Cortex of kidney (tissue), 1 donor: ENCODE data around the gene SPG7.
A peak's percentile ranks its signal among the peaks of the same experiment; 100 is the strongest.

Source experiments
- DNase-seq: peaks from one replicate; lab custom pipeline; 2025; lab: John Stamatoyannopoulos, UW

Gene SPG7

DNA sequence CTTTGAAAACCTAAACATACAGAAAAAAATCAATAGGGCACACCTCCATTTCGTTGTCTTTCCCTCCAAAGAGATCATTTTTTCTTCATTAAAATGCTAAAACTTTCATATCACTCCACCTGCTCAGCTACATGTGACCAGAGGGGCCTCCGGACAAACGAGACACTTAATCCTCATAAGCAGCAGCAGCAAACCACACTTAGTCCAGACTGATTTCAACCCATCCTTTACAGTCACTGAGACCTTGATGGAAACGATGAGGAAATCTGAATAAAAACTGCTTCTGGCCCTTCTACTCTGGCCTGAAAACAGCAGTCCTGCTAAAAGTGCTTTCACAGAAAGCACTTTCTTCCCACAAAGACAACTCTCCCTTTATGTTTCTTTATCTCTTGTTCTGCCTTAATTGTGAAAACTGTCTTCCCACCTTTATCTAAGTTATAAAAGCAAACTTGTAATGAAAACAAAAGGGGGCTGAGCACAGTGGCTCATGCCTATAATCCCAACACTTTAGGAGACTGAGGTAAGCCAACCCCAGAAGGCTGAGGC, 22.4 kb upstream of the SPG7 start:
- no peak for DNase-seq

DNA sequence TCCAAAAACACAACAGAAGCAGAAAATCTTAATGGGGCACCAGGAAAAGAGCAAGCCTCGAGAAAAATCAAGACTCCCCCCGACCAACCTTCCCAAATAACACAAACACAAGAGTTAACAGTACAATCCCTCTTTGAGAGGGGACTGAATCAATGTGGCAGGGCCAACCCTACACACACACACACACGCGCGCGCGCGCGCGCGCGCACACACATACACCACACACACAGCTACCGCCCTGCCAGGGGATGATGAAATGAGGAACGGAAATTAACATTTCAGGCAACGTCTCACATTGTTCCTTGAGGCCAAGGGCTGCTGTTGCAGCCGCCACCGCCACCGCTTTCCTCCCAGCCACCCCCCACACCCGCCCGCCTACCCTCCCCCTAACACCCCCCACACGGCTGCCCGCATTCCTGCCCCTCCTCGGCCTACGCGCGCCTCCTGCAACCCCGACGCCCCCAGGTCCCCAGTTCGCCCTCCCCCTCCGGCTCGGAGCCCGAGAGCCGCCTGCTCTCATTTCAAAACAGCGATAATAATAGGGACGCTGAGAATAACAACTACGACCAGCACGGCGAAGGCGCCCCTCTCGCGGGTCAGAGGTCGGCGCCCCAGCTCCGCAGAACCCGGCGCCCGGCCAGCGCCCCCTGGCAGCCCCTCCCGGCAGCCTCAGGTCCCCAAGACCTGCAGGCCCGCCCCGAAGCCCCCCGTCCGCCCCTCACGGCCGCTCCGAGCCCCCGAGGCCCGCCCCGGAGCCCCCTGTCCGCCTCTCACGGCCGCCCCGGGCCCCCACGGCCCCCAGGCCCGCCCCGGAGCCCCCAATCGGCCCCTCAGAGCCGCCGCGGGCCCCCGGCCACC, 18.9 kb upstream of the SPG7 start:
- no peak for DNase-seq

DNA sequence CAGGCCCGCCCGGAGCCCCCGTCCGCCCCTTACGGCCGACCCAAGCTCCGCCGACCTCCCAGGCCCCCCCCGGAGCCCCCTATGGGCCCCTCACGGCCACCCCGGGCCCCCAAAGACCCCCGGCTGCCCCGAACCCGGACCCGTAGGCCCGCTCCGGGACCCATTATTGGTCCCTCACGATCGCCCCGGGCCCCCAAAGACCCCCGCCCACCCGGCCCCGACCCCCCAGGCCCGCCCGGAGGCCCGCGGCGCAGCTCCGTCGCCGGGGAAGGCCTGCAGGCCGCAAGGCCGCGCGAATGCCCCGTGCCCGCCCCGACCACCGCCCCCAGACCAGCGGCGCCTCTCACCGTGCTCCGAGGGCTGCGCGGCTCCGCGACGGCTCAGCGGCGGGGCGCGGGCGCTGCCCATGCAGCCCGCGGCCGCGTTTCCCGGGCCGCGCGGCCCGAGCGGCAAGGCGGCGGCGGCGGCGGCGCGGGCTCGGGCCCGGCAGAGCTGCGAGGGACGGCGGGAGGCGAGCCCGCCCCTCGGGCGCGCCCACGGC, 18.2 kb upstream of the SPG7 start:
- DNase-seq: no peak

DNA sequence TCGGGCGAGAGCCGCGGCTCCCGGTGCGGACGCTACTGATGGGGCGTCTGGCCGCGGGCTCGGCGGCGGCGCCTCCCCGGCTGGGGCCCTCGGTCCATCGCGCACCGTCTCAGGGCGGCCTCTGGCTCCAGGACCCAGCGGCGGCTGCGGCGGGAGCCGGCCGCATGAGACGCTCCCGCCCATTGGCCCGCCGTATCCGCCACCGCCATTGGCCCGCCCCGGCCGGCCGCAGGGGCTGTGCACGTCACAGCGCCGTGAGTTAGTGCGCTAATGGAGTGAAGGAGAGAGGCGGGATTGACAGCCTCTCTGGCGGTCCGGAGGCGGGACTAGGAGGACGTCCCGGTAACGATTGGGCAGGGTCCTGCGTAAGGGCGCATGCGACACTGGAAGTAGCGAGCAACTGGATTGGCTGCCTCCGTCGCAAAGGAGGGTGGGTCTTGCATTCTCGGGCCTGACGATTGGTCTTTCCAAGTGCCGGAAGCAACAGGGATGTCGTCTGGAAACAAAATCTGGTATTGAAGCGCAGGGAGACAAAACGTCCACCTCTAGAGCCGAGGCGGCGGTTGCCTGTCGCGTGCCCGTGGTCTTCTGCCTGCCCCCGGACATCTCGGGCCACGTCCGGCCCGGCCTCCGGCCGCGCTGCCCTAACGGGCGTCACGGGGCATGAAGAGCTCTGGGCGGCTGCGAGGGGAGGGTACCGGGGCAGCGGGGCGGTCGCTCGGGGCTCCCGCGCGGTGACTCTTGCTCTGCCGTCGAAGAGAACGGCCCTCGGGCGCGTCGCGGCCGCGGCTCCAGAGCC, 17.6 kb upstream of the SPG7 start, which contains the start of gene ANKRD11:
Gene ANKRD11 (minus strand): TSS at position 123 of the 799 bp plus-strand sequence. CDS start 173,542 bp downstream, outside the sequence.
- peak; percentile 74 for DNase-seq

DNA sequence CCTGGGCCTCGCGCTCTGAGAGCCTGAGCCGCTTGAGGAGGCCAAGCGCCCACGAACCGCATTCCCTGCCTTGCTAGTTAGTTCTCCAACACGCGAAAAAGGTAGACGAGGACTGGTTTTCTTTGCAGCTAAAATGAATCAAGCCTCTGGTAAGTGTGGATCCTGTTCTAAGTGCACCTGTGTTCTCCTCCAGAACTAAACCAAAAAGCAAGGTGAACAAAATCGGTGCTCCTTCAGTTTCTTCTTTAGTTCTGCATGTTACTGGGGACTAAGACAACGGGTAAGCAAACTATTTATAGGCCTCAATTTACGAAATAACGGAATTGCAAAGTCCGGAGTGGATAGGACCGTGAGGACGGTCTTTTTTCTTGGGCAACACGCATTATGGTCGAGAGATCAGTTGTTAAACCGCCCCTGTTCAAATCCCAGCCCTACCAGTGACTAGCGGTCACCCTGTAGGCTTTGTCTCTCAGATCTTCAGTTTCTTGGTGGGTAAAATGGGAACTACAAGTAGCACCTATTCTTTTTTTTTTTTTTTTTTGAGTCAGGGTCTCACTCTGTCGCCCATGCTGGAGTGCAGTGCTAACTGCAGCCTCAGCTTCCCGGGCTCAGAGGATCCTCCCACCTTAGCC, 16.8 kb upstream of the SPG7 start:
- DNase-seq: no peak

DNA sequence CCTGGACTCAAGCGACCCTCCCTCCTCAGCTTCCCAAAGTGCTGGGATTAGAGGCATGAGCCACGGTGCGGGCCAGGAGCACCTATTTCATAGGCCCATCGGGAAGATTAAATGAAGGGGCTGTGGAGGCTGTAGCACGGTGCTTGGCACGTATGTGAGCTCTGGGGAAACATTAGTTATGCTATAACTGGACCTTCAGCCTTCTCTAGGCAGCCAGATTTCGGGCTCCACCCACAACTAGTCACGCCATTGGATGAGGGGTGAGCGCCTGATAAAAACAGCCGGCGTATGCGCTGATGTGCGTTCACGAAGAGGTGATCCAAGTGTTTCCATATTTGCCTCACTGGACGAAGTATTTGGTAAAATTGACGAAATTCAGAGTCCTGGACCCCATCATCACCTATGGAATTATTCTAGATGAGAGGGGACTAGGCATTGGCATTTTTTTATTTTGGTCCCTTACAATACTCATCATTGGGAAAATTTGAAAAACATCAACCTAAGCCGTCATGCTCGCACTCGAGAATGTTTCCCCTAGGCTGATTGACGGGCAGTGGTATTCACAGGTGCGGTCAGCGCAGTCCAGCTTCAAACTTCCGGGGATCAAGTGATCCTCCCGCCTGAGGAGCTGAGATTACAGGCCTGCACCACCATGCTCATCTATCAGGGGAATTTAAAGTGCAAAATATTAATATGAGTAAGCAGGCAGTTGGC, 16.1 kb upstream of the SPG7 start:
- DNase-seq: no peak

DNA sequence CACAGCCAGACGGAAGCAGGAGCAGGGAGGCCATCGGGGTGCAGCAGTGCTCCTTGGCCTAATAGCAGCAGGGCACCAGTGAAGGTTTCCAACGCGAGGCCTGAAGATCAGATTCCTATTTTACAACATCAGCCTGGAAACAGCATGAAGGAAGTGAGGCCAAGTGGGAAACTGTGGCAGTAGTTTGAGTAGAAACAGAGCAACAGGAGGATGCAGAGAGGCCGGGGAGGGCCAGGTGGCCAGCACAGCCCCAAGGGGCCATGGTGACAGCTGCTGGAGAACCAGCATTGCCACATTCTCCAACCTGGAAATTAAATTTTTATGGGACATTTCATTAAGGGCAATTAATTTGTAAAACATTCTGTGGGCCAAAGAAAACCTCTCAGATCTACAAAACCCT, 14.4 kb upstream of the SPG7 start:
- DNase-seq: no peak

DNA sequence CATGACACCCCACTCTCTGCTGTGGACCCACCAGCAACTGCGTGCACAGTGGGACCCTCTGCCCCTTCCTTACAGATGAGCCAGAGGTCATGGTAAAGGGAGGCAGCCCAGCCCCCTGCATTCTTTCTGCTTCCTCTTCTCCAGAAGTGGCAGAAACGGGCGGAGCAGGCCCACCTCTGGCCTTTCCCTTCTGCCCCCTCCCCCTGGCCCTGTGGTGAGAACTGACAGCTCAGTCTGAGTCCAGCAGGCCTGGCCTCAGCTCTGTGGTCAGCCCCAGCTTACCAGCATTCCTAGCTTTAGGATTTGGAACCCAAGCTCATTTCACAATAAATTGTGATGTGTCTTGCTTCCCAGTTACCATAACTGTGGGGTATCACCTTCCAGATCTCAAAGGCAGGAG, 13.1 kb upstream of the SPG7 start:
- no peak for DNase-seq

DNA sequence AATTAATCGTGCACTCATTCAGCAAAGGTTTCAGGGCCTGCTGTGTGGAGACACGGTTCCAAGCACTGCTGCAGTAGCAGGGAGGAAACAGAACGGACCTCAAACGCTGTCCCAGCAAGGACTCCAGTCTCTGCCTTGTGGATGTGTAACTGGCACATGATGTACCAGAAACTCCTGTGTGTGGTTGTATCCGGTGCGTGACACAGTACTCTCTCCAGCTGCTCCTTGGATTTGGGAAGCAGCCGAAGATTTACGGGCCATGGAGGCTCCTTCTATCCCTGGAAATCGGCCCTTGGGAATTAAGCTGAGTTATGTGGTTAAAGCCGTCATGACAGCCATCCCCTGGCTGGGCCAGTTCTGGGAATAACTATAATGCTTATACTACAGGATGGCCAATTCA, 9.4 kb upstream of the SPG7 start:
- no peak for DNase-seq

DNA sequence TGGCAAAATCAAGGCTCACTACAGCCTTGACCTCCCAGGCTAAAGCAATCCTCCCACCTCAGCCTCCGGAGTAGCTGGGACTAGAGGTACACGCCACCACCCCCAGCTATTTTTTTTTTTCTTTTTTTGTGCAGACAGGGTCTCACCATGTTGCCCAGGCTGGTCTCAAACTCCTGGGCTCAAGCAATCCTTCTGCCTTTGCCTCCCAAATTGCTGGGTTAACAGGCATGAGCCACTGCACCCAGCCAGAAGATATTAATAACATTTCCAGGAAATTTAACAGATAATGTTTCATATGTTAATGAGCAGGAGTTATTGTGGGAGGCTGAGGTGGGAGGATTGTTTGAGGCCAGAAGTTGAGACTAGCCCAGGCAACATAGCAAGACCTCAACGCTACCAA, 8.4 kb upstream of the SPG7 start:
- DNase-seq: no peak

DNA sequence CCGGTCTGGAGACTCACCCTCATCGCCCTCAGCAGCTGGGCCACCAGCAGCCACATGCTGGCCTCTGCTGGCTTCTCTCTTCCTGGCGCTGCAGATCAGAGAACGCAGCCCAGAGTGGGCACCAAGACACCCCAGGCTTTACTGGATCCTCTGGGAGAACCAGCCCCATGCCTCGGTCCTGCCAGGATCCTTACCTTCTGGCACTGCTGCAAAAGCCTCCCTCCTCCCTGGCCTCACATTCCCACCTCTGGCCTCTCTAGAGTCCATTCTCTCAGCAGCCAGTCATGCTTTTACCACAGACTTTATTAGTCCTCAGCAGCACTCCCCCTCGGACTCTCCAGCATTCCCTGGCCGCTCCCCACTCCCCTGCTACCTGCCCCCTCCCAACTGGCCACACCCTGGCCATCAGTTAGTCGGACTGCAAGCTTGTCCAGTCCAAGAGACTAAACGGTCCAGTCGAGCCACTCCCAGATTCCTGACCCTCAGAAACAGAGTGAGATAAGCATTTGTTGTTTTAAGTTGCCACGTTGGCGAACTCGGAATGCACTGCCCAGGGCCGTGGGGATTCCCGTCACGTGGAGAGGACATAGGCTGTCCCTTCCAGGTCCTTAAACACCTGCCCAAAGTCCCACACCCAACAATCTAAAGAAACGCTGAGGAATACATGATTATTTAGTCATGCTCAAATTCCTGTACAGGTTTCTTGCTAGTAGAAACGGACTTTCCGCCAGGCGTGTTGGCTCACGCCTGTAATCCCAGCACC, 5.9 kb upstream of the SPG7 start:
- DNase-seq: no peak

DNA sequence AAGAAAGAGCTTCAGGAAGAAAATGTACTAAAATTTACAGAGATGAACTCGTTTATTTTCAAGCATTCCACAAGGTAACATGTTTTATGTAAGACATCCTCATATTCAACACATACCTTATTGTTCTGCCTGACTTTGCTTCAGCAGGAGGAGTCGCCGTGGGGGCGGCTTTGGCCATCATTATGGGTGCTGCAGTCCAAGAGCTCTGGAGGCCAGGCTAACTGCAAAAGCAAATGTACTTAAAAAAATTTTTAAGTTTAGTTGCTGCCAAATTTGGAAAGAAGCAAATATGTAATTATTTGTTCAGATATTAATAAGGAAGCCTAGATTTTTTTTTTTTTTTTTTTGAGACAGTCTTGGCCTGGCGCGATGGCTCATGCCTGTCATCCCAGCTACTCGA, 4.1 kb upstream of the SPG7 start:
- no peak for DNase-seq

DNA sequence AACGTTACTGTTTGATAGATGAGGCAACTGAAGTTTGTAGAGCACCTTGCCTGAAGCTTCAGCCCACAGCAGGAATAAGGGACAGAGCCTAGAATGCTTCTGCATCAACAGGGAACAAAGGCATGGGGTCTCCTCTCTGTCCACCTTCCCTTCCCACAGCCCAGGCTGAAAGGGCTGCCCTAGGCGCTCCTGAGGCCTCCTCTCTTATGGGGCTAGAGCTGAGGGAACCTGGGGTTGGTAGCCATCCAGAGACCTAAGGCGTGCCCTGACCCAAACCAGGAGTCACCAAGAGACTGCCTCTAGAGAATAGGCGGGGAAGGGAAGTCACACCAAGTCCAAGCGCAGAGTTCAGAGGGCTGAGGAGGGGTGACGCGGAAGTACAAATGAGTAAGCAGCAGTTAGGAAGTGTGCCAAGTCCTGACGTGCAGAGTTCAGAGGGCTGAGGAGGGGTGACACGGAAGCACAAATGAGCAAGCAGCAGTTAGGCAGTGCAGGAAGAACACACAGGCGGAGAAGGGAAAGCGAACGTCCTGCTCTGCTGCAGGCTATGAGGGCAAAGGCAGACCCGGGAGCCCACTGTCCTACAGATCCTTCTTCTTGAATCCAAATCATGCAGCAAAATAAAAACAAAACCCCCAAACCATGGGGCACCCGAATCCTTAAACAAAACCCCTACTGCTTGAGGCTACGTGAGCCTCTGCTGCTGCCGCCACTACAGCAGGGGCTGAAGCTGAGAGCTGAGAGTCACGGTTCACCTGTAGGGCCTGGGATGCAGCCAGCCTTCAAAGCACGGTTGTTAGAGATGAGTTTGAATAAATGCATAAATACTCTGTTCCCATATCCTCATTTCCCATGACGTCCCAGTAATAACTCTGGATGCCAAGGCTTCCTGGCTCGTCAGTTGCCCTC, 2.7 kb upstream of the SPG7 start:
- no peak for DNase-seq

DNA sequence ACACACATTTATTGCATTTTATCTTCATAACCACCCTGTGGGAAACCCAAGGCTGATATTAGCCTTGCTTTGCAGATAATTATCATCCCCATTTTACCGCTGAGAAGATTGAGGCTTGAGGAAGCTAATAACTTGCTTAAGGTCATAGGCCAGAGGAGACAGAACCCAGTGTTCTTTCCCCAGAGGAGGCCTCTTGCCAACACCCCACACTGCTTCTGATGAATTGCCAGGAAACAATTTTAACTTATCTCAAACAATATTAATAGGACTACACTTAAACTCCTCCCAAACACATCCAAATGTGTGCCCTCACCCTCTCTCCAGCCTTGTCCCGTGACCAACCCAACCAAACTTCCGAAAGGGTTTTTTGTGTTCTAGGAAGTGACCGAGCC, 2.1 kb upstream of the SPG7 start:
- no peak for DNase-seq

DNA sequence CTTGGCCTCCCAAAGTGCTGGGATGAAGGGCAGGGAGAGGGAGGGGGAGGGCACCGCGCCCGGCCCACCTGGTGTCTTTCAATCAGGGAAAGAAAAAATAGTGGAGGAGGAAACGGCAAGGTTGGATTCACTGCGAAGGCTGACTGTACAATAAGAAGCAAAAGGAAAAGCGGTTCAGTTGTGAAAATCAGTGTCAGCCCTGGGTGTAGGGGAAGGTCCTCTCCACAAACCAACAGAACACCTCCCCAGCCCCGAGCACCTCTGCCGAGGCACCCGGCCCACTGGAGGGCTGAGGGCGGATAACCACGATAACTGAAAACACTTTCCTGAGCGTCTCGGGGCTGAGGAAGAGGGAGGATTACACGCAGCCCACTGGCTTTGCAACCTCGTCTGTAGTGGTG, 1.4 kb upstream of the SPG7 start:
- DNase-seq: no peak

DNA sequence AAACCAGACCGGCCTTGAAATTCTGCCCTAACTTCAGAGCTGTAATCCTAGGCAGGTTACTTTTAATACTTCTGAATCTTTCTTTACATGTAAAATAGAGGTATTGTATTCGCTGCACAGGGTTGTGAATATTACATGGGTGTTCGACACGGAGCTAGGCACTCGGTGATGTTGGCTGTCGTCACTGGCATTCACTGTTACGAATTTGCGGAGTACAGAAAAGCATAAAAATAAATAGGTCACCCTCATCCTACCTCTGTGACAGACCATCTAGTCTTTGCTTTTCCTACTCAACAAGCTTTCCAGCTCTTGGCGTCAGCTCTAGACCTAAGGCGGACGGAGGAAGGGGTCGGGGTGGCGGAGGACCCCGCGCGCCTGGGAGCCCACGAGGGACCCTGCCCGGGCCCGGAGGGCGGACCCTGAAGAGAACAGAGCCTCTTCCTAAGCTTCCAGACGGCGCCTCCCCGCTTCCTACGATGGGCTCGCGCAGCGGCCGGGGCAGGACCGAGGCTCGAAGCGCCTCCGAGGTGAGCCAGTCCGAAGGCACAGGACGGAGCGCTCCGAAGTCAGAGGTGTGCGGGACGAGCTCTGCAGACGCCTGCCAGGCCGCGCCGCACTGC, 879 bp upstream of the SPG7 start:
- DNase-seq: no peak

DNA sequence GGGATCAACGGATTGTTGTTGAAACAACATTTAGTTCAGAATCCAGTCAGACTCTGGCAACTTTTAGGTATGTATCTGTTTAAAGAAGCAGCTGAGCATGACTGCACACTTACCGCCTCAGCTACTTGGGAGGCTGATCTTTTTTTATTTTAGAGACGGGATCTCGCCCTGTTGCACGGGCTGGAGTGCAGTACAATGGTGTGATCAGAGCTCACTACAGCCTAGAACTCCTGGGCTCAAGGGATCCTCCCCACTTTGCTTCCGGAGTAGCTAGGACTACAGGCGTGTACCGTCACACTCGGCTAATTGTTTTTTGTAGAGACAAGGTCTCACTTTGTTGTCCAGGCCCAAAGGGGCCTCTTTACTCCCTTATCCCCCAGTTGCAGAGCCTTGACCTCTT, 2.3 kb downstream of the SPG7 start:
- no peak for DNase-seq

DNA sequence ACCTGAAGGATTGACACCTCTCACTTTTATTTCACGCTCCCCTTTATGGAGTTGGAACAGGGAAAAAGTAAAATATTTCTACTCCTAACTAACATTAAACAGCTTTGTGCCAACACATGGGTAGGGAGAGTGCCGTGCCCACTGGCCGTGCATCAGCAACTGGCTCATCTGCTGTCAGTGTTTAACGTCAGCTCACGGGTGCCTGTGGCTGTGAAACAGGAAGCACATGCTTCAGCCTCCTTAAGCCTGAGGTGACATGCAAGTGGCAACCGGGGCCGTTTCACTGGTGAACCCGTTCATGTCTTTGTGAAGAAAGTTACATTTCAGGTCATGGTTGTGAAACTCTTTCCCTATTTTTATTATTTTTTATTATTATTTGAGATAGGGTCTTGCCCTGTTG, 3.2 kb downstream of the SPG7 start:
- no peak for DNase-seq

DNA sequence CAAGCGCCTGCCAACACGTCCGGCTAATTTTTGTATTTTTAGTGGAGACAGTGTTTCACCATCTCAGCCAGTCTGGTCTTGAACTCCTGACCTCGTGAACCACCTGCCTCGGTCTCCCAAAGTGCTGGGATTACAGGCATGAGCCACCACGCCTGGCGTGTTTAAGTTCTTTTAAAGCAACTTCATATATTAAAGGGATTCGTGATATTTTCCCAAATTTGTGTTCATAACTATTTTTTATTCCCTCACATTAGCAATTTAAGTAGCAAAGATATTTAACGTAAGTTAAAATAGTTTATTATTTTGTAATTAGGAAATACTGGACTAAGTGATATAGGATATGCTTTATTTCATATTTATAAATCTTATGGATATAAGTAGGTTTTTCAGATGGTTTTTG, 4.2 kb downstream of the SPG7 start:
- no peak for DNase-seq
